DOHH2 (cell line): ENCODE data around the gene KRTAP1-5.
"Not testable (repeated sequence)": the region's sequence is repeated elsewhere in the genome, so short reads cannot be mapped to it uniquely, and the experiment has no call there.

Experiments used
- H3F3A ChIP-seq: fragments of 200-600 bp; sonication (generic), shearing (Covaris generic); 2 replicates; pipeline ENCODE4 v1.6.0; 2016; ENCODE audit warnings: antibody characterized with exemption, mild to moderate bottlenecking; ENCODE audit not compliant: control insufficient read depth, insufficient read depth
- H3K27ac ChIP-seq: fragments of 200-600 bp; sonication (generic); 2 replicates; pipeline ENCODE4 v1.5.1; 2014; ENCODE audit warnings: low read depth, mild to moderate bottlenecking, low read length, moderate library complexity
- H3K27me3 ChIP-seq: fragments of 200-600 bp; sonication (generic); 2 replicates; pipeline ENCODE4 v1.6.1; 2014; ENCODE audit warnings: mild to moderate bottlenecking, low read length, mixed read lengths; ENCODE audit not compliant: control insufficient read depth
- H3K36me3 ChIP-seq: fragments of 200-600 bp; sonication (generic); 2 replicates; pipeline ENCODE4 v1.6.1; 2014; ENCODE audit warnings: mild to moderate bottlenecking, low read length, moderate library complexity, mixed read lengths; ENCODE audit not compliant: control insufficient read depth
- H3K4me1 ChIP-seq: fragments of 200-600 bp; sonication (generic); 2 replicates; pipeline ENCODE4 v1.6.1; 2014; ENCODE audit warnings: mild to moderate bottlenecking, low read length, mixed read lengths; ENCODE audit not compliant: control insufficient read depth
- H3K4me2 ChIP-seq: fragments of 200-600 bp; sonication (generic); 2 replicates; pipeline ENCODE4 v1.6.0; 2014; ENCODE audit warnings: mild to moderate bottlenecking, low read length, moderate library complexity
- H3K4me3 ChIP-seq: fragments of 200-600 bp; sonication (generic); 2 replicates; pipeline ENCODE4 v1.5.1; 2014; ENCODE audit warnings: mild to moderate bottlenecking, low read length, mixed read lengths
- H3K79me2 ChIP-seq: fragments of 200-600 bp; sonication (generic); 2 replicates; pipeline ENCODE4 v1.6.1; 2014; ENCODE audit warnings: mild to moderate bottlenecking, low read length, mixed read lengths; ENCODE audit not compliant: control insufficient read depth
- H3K9me2 ChIP-seq: fragments of 200-600 bp; sonication (generic); replicated peaks from 2 replicates; pipeline ENCODE4 v1.6.1; 2014; ENCODE audit warnings: mild to moderate bottlenecking, low read length, mixed read lengths; ENCODE audit not compliant: control insufficient read depth
- H3K9me3 ChIP-seq: fragments of 200-600 bp; sonication (generic); 2 replicates; pipeline ENCODE4 v1.6.1; 2014; ENCODE audit warnings: antibody characterized with exemption, low read length, mixed read lengths; ENCODE audit not compliant: control insufficient read depth, insufficient read depth
- H4K20me1 ChIP-seq: fragments of 200-600 bp; sonication (generic); 2 replicates; pipeline ENCODE4 v1.6.0; 2014; ENCODE audit warnings: low read depth, mild to moderate bottlenecking, antibody characterized with exemption, low read length, moderate library complexity; ENCODE audit not compliant: control insufficient read depth, insufficient read depth
- EZH2phosphoT487 ChIP-seq: fragments of 200-600 bp; sonication (generic); IDR thresholded peaks from 2 replicates; pipeline ENCODE4 v1.6.1; 2017; ENCODE audit warnings: borderline replicate concordance, mild to moderate bottlenecking, antibody characterized with exemption, low read length, moderate library complexity, mixed read lengths
- TF ChIP-seq, protein P1 (sequence below): fragments of 200-600 bp; sonication (generic); IDR thresholded peaks from one replicate; pipeline ENCODE4 v1.5.1; 2014; ENCODE audit warnings: antibody characterized with exemption, mild to moderate bottlenecking, low read depth, low read length; ENCODE audit not compliant: poor library complexity, severe bottlenecking

The KRTAP1-5 gene

DNA sequence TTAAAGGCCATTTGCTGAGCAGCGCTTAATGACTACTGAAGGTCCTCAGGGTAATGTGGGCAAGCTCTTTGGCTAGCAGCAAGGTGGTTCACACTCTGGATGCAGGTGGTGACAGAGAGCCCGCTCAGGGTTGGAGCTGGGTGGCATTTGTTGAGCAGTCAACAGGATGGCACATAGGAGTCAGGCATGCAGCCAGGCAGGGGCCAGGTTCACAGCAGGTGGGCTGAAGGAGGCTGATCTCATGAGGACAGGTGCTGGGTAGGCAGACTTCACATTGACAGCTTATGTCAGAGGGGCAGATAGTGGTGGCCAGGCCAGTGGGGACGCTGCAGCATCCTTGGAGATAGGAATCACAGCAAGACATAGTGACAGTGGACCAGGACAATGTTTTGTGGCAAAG lies 22.6 kb downstream of the KRTAP1-5 start:
- Histone ChIP-seq H3K79me2 (no peaks in the 10 kb centered on the region), H3K36me3 (no peaks in the 10 kb centered on the region), H3K9me2 (no peaks in the 10 kb centered on the region), H3K4me1 (no peaks in the 10 kb centered on the region), H3F3A (no peaks in the 10 kb centered on the region), H3K9me3 (no peaks in the 10 kb centered on the region), H3K27ac (no peak overlapping the region), H3K4me2 (no peak overlapping the region), H3K27me3 (peaks cover 10% of the 10 kb centered on the region), H4K20me1 (no peaks in the 10 kb centered on the region), H3K4me3 (no peak overlapping the region)
- TF ChIP-seq, protein P1, sequence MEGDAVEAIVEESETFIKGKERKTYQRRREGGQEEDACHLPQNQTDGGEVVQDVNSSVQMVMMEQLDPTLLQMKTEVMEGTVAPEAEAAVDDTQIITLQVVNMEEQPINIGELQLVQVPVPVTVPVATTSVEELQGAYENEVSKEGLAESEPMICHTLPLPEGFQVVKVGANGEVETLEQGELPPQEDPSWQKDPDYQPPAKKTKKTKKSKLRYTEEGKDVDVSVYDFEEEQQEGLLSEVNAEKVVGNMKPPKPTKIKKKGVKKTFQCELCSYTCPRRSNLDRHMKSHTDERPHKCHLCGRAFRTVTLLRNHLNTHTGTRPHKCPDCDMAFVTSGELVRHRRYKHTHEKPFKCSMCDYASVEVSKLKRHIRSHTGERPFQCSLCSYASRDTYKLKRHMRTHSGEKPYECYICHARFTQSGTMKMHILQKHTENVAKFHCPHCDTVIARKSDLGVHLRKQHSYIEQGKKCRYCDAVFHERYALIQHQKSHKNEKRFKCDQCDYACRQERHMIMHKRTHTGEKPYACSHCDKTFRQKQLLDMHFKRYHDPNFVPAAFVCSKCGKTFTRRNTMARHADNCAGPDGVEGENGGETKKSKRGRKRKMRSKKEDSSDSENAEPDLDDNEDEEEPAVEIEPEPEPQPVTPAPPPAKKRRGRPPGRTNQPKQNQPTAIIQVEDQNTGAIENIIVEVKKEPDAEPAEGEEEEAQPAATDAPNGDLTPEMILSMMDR, result no peak
- TF ChIP-seq EZH2phosphoT487, result no peak

DNA sequence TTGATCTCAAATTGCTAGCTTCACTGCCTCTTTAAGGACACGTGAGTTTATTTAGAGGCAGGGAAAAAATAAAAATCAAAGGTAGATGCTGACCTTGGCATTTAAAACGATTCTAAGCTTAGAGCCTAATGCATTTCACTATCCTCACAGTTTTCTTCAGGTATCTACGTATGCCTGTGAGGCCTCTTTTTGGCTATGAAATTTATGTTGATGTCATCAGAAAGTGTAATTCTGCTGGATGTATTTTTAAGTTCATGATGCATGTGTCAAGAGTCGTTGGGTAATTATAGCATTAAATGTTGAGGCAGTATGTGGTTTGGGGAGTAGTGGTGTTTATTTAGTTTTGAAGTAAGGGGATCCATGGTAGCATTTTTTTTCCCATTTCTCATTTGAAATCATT lies 23.1 kb downstream of the KRTAP1-5 start:
- no peaks in the 10 kb centered on the region for H3K79me2 ChIP-seq
- no peaks in the 10 kb centered on the region for H3K9me3 ChIP-seq
- H3K4me2 ChIP-seq, result no peak overlapping the region
- H3K4me1 ChIP-seq, result no peaks in the 10 kb centered on the region
- H4K20me1 ChIP-seq, result no peaks in the 10 kb centered on the region
- no peaks in the 10 kb centered on the region for H3K9me2 ChIP-seq
- no peak overlapping the region for H3K4me3 ChIP-seq
- no peak overlapping the region for H3K27ac ChIP-seq
- no peak for TF ChIP-seq EZH2phosphoT487
- TF ChIP-seq, protein P1, result no peak
- H3K27me3 ChIP-seq, result peaks cover 10% of the 10 kb centered on the region
- no peaks in the 10 kb centered on the region for H3F3A ChIP-seq
- H3K36me3 ChIP-seq, result no peaks in the 10 kb centered on the region

DNA sequence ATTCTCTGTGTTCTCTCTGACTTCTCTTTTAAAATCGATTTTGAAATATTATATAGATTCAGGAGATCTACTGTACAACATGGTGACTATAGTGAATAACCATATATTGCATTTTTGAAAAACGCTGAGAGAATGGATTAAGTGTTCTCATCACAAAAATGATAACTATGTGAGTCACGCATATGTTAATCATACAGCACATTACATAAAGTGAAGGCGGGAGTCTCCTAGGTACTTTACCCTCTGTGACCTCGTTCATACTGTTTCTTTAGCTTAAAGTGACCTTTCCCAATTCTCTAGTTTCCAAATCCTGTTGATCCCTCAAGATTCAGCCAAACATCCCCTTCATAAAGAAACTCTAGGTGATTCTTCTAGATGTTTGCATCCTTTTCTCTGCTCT lies 24.2 kb downstream of the KRTAP1-5 start:
- Histone ChIP-seq H3K9me2 (no peaks in the 10 kb centered on the region), H3K27me3 (peaks cover 15% of the 10 kb centered on the region), H3F3A (no peaks in the 10 kb centered on the region), H3K4me3 (no peak overlapping the region), H3K27ac (no peak overlapping the region), H3K9me3 (no peaks in the 10 kb centered on the region), H3K4me2 (no peak overlapping the region), H3K36me3 (no peaks in the 10 kb centered on the region), H3K4me1 (no peaks in the 10 kb centered on the region), H4K20me1 (no peaks in the 10 kb centered on the region), H3K79me2 (no peaks in the 10 kb centered on the region)
- TF ChIP-seq, protein P1, result no peak
- TF ChIP-seq EZH2phosphoT487, result no peak

DNA sequence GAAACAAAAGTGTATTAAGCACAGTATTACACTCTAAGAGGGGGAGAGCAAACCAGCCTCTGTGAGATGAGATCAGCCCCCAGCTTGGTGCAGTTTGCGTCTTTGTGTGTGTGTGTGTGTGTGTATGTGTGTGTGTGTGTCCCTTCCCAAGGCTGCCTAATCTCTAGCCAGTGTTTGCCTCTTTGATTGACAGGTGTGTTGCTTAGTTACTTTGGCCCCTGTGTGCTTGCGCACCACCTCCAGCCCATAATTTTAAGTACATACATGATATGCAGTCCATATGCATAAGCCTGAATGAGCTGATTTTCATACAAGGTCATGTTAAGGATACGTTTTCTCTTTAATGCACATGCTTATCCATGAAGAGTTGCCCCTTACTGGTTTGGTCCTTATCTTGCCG lies 25.2 kb downstream of the KRTAP1-5 start:
- H3K36me3 ChIP-seq, result no peaks in the 10 kb centered on the region
- H3K27ac ChIP-seq, result no peak overlapping the region
- H3K9me3 ChIP-seq, result no peaks in the 10 kb centered on the region
- no peaks in the 10 kb centered on the region for H3K4me1 ChIP-seq
- no peaks in the 10 kb centered on the region for H3K79me2 ChIP-seq
- no peaks in the 10 kb centered on the region for H3F3A ChIP-seq
- no peaks in the 10 kb centered on the region for H3K9me2 ChIP-seq
- peaks cover 23% of the 10 kb centered on the region for H3K27me3 ChIP-seq
- TF ChIP-seq EZH2phosphoT487, result no peak
- TF ChIP-seq, protein P1, result no peak
- no peak overlapping the region for H3K4me2 ChIP-seq
- no peaks in the 10 kb centered on the region for H4K20me1 ChIP-seq
- H3K4me3 ChIP-seq, result no peak overlapping the region

DNA sequence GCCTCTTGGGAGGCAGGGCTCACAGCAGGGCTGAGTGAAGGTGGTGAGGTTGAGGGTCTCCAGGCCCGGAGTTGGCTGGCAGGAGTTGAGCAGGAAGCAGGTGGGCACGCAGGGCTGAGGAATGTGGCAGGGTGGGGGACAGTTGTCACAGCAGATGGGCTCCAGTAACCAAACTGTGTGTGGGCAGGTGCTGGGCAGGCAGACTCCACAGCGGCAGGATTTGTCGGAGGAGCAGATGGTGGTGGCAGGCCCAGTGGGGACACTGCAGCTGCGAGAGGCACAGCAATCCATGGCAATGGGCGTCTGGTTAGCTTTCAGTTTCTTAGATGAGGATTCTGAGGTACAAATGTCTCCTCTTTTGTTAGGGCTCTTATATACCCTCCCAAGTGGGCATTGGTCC lies 27.4 kb downstream of the KRTAP1-5 start, which contains the start of gene KRTAP3-2:
TSS of gene KRTAP3-2 (minus strand) at position 344 of the 400 bp plus-strand sequence. CDS start at position 291, 53 bp downstream.
- not testable (repeated sequence) for H4K20me1 ChIP-seq, H3K79me2 ChIP-seq, H3K4me3 ChIP-seq, H3K27ac ChIP-seq, H3K4me1 ChIP-seq, H3K36me3 ChIP-seq, H3F3A ChIP-seq, H3K4me2 ChIP-seq, H3K9me2 ChIP-seq, H3K9me3 ChIP-seq
- H3K27me3 ChIP-seq, result peaks cover 20% of the 10 kb centered on the region
